HEK293 (cell line): Measurements from ENCODE around the gene ICAM1.

ENCODE experiments used
- KLF10 ChIP-seq: fragments of 450-650 bp; IDR thresholded peaks from 2 replicates; pipeline ENCODE4 v1.5.1; 2018; ENCODE audit warnings: missing biosample characterization, mild to moderate bottlenecking, missing genetic modification characterization
- KLF8 ChIP-seq: fragments of 450-650 bp; formaldehyde crosslinking; IDR thresholded peaks from 2 replicates; pipeline ENCODE4 v1.5.1; 2016; ENCODE audit warnings: missing biosample characterization, missing genetic modification characterization
- OSR2 ChIP-seq: fragments of 450-650 bp; formaldehyde crosslinking; IDR thresholded peaks from 2 replicates; pipeline ENCODE4 v1.5.1; 2016; ENCODE audit warnings: missing biosample characterization, missing genetic modification characterization
- PATZ1 ChIP-seq: fragments of 450-650 bp; formaldehyde crosslinking; IDR thresholded peaks from 2 replicates; pipeline ENCODE4 v1.5.1; 2016; ENCODE audit warnings: missing biosample characterization, missing genetic modification characterization
- PRDM10 ChIP-seq: fragments of 450-650 bp; formaldehyde crosslinking; IDR thresholded peaks from 2 replicates; pipeline ENCODE4 v1.5.1; 2016; ENCODE audit warnings: missing biosample characterization, missing genetic modification characterization
- ZBTB11 ChIP-seq: fragments of 450-650 bp; formaldehyde crosslinking; conservative IDR thresholded peaks from 2 replicates; pipeline ENCODE4 v1.5.1; 2016; ENCODE audit warnings: low read depth, missing biosample characterization, missing genetic modification characterization
- ZBTB17 ChIP-seq: fragments of 450-650 bp; formaldehyde crosslinking; IDR thresholded peaks from 2 replicates; pipeline ENCODE4 v1.5.1; 2016; ENCODE audit warnings: missing biosample characterization, missing genetic modification characterization
- ZBTB8A ChIP-seq: fragments of 450-650 bp; formaldehyde crosslinking; IDR thresholded peaks from 2 replicates; pipeline ENCODE4 v1.5.1; 2016; ENCODE audit warnings: missing biosample characterization, missing genetic modification characterization
- ZNF138 ChIP-seq: fragments of 450-650 bp; formaldehyde crosslinking; IDR thresholded peaks from 2 replicates; pipeline ENCODE4 v1.5.1; 2016; ENCODE audit warnings: missing biosample characterization, missing genetic modification characterization, borderline replicate concordance
- ZNF146 ChIP-seq: fragments of 450-650 bp; formaldehyde crosslinking; IDR thresholded peaks from 2 replicates; pipeline ENCODE4 v1.5.1; 2016; ENCODE audit warnings: missing biosample characterization, missing genetic modification characterization
- ZNF18 ChIP-seq: fragments of 450-650 bp; formaldehyde crosslinking; IDR thresholded peaks from 2 replicates; pipeline ENCODE4 v1.5.1; 2016; ENCODE audit warnings: missing biosample characterization, missing genetic modification characterization
- ZNF211 ChIP-seq: fragments of 450-650 bp; formaldehyde crosslinking; IDR thresholded peaks from 2 replicates; pipeline ENCODE4 v1.5.1; 2016; ENCODE audit warnings: low read depth, missing biosample characterization, missing genetic modification characterization
- ZNF274 ChIP-seq, 2 experiments: fragments of 200-500 bp in 1 of 2; fragments of 450-650 bp in 1 of 2; sonication (Bioruptor generic) in 1 of 2; formaldehyde crosslinking in 1 of 2; IDR thresholded peaks; 2 replicates each; pipeline versions ENCODE4 v1.5.1 to v1.6.1; 2014 to 2016; ENCODE audit warnings: borderline replicate concordance in 1 of 2, inconsistent platforms in 1 of 2, low read length in 1 of 2, missing biosample characterization in 1 of 2, missing genetic modification characterization in 1 of 2
- ZNF391 ChIP-seq: fragments of 450-650 bp; formaldehyde crosslinking; IDR thresholded peaks from 2 replicates; pipeline ENCODE4 v1.5.1; 2016; ENCODE audit warnings: low read depth, missing biosample characterization, missing genetic modification characterization, borderline replicate concordance
- ZNF518A ChIP-seq: fragments of 450-650 bp; formaldehyde crosslinking; conservative IDR thresholded peaks from 2 replicates; pipeline ENCODE4 v1.5.1; 2016; ENCODE audit warnings: low read depth, missing biosample characterization, missing genetic modification characterization
- ZNF521 ChIP-seq: fragments of 450-650 bp; formaldehyde crosslinking; IDR thresholded peaks from 2 replicates; pipeline ENCODE4 v1.5.1; 2017; ENCODE audit warnings: missing biosample characterization, mild to moderate bottlenecking, missing genetic modification characterization
- ZNF561 ChIP-seq: fragments of 450-650 bp; IDR thresholded peaks from 2 replicates; pipeline ENCODE4 v1.5.1; 2018; ENCODE audit warnings: missing biosample characterization, missing genetic modification characterization, borderline replicate concordance
- ZNF580 ChIP-seq: fragments of 450-650 bp; formaldehyde crosslinking; IDR thresholded peaks from 2 replicates; pipeline ENCODE4 v1.5.1; 2016; ENCODE audit warnings: missing biosample characterization, missing genetic modification characterization
- ZNF623 ChIP-seq: fragments of 450-650 bp; formaldehyde crosslinking; IDR thresholded peaks from 2 replicates; pipeline ENCODE4 v1.5.1; 2016; ENCODE audit warnings: missing biosample characterization, missing genetic modification characterization
- ZNF629 ChIP-seq: fragments of 450-650 bp; formaldehyde crosslinking; IDR thresholded peaks from 2 replicates; pipeline ENCODE4 v1.5.1; 2017; ENCODE audit warnings: missing biosample characterization, missing genetic modification characterization
- ZNF830 ChIP-seq: fragments of 450-650 bp; IDR thresholded peaks from 2 replicates; pipeline ENCODE4 v1.5.0; 2018; ENCODE audit warnings: missing biosample characterization, missing genetic modification characterization, low read depth, mild to moderate bottlenecking, moderate library complexity

The ICAM1 gene

GRCh38 chr19:10286803-10287737 is 16.1 kb downstream of the ICAM1 start, which contains the start of gene ICAM4 (continued):
- no peak for TF ChIP-seq ZNF518A (tag by site-specific recombination)
- no peak; the same call in 1 of the 2 replicates for TF ChIP-seq PRDM10
- peak; percentile 64 for TF ChIP-seq ZBTB17
- TF ChIP-seq ZBTB11 (tag by site-specific recombination) = peak; percentile 75
- no peak for TF ChIP-seq ZNF211
- TF ChIP-seq OSR2 (tag by site-specific recombination) = no peak
- peak; percentile 42; the same call in 1 of the 2 replicates for TF ChIP-seq KLF10 (tag by site-specific recombination)
- TF ChIP-seq ZNF18 (tag by site-specific recombination) = no peak
- peak; percentile 59 for TF ChIP-seq PATZ1 (tag by site-specific recombination)
- no peak for TF ChIP-seq ZNF391 (tag by site-specific recombination)
- TF ChIP-seq ZNF623 (tag by site-specific recombination) = no peak; the same call in 1 of the 2 replicates
- no peak; the same call in 1 of the 2 replicates for TF ChIP-seq ZNF580
- no peak for TF ChIP-seq ZNF521 (tag by site-specific recombination)
- TF ChIP-seq ZNF146 (tag by site-specific recombination) = no peak
- TF ChIP-seq ZNF274 (IDR thresholded peaks at IDR 0.05; ENCODE audit: low read length) = no peak
- no peak for TF ChIP-seq ZNF274 (tag by site-specific recombination; IDR thresholded peaks at IDR 0.05; ENCODE audit: borderline replicate concordance)
- TF ChIP-seq ZNF138 (tag by site-specific recombination) = no peak
- no peak for TF ChIP-seq ZNF830
- no peak for TF ChIP-seq KLF8 (tag by site-specific recombination)
- no peak for TF ChIP-seq ZNF629 (tag by site-specific recombination)
- peak; percentile 99 for TF ChIP-seq ZBTB8A (tag by site-specific recombination)
- peak; percentile 48; the same call in 1 of the 2 replicates for TF ChIP-seq ZNF561 (tag by site-specific recombination)
